ENCODE measurements around the gene CSF1R.

GRCh38 chr5:150058480-150059126 lies 27.8 kb downstream of the CSF1R start:
- TF ChIP-seq CTCF (IDR thresholded peaks at IDR 0.05; ENCODE audit: low read length) (no peak), EZH2 (IDR thresholded peaks at IDR 0.05; ENCODE audit: borderline replicate concordance, low read length) (no peak)
